Measurements from ENCODE around the gene IL17C. TPM values are rescaled to one million over a fixed set of nuclear protein-coding genes. Genes with fewer than 3 reads are reported as not detected.

Gene IL17C
- total RNA-seq, 1 donor from 2014 or later = not detected

DNA sequence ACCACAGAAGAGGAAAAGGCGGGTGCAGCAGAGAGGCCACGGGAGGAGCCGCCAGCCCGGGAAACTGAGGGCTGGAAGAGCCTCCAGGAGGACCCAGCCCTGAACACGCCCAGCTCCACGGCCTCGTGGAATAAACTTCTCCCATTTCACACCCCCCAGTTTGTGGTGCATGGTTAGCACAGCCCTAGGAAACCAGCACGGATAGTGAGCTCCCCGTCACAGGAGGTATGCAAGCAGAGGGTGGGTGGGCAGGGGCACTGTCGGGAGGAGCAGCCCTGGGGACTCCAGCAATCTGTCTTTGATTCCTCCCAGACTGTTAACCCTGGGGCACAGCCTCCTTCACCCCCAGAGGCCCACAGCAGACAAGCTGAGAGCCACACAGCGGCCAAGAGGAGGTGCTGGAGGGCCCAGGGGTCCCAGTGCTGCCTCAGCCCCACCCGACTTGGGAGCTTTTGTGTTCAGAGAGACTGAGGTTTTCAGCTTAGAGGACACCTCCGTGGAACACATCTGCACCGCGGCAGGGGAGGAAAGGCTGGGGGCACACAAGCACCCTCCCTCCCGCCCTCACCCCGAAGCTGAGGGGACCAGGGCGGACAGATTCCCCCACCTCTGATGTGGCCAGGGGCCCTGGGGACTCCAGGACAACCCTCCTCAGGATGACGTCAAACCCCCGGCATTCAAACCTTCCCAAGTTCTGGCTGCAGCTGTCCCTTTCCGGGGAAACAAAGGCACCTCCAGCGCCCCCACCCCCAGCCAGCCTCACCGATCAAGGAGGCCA is 1.7 kb upstream of the IL17C start:
- no peak for DNase-seq
- H3K4me1 ChIP-seq = peaks cover 34% of the 10 kb centered on the region

DNA sequence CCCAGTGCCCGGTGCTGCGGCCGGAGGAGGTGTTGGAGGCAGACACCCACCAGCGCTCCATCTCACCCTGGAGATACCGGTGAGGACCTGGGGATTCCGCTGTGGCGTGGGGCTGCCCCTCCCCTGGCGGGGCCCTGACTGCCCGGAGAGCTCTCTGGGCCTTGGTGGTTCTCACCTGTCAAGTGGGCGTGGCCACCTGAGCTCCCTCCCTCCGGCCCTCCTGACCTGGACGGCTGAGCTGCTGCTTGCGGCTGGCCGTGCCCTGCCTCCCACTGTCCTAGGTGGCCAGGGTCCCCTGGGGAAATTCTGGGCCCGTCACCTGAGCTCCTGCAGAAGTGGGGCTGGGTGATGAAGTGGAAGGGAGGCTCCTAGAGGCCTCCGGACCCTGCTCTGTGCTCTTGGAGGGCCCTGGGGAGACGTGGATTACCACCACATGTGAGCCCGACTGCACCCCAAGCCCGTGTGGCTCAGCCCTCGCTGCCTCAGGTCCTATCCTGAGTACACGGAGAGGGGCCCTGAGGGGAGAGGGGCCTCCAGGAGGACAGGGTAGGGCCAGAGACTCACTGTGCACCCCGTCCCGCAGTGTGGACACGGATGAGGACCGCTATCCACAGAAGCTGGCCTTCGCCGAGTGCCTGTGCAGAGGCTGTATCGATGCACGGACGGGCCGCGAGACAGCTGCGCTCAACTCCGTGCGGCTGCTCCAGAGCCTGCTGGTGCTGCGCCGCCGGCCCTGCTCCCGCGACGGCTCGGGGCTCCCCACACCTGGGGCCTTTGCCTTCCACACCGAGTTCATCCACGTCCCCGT is 1.1 kb downstream of the IL17C start:
- DNase-seq (peak; percentile 83), ATAC-seq (peak; percentile 42 to 50)
- peaks cover 27% of the 10 kb centered on the region for H3K4me1 ChIP-seq
- no peaks in the 10 kb centered on the region for H3K9me3 ChIP-seq
- TF ChIP-seq, protein P1, sequence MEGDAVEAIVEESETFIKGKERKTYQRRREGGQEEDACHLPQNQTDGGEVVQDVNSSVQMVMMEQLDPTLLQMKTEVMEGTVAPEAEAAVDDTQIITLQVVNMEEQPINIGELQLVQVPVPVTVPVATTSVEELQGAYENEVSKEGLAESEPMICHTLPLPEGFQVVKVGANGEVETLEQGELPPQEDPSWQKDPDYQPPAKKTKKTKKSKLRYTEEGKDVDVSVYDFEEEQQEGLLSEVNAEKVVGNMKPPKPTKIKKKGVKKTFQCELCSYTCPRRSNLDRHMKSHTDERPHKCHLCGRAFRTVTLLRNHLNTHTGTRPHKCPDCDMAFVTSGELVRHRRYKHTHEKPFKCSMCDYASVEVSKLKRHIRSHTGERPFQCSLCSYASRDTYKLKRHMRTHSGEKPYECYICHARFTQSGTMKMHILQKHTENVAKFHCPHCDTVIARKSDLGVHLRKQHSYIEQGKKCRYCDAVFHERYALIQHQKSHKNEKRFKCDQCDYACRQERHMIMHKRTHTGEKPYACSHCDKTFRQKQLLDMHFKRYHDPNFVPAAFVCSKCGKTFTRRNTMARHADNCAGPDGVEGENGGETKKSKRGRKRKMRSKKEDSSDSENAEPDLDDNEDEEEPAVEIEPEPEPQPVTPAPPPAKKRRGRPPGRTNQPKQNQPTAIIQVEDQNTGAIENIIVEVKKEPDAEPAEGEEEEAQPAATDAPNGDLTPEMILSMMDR (IDR thresholded peaks at IDR 0.05) = no peak
- H3K36me3 ChIP-seq = peaks cover 12% of the 10 kb centered on the region
- H3K27me3 ChIP-seq (ENCODE audit: low read depth) = peaks cover 48% of the 10 kb centered on the region
- no peak overlapping the region for H3K27ac ChIP-seq
- H3K4me3 ChIP-seq = no peak overlapping the region
- intact Hi-C loops (cut with DNase I) = no loop called here

More for the DNA sequence above, 1.7 kb upstream of the IL17C start:
- intact Hi-C loops (cut with DNase I) = no loop called here
- ATAC-seq = no peak
- Histone ChIP-seq H3K27me3 (ENCODE audit: low read depth) (peaks cover 48% of the 10 kb centered on the region), H3K9me3 (no peaks in the 10 kb centered on the region), H3K4me3 (no peak overlapping the region), H3K36me3 (peaks cover 22% of the 10 kb centered on the region), H3K27ac (no peak overlapping the region)
- TF ChIP-seq, protein P1 (IDR thresholded peaks at IDR 0.05) = no peak

DNA sequence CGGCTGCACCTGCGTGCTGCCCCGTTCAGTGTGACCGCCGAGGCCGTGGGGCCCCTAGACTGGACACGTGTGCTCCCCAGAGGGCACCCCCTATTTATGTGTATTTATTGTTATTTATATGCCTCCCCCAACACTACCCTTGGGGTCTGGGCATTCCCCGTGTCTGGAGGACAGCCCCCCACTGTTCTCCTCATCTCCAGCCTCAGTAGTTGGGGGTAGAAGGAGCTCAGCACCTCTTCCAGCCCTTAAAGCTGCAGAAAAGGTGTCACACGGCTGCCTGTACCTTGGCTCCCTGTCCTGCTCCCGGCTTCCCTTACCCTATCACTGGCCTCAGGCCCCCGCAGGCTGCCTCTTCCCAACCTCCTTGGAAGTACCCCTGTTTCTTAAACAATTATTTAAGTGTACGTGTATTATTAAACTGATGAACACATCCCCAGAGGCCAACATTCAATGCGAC is 1.7 kb downstream of the IL17C start:
- H3K27me3 ChIP-seq (ENCODE audit: low read depth) = peaks cover 48% of the 10 kb centered on the region
- intact Hi-C loops (cut with DNase I) = no loop called here
- H3K36me3 ChIP-seq = peaks cover 12% of the 10 kb centered on the region
- H3K4me1 ChIP-seq = peaks cover 21% of the 10 kb centered on the region
- H3K27ac ChIP-seq = no peak overlapping the region
- TF ChIP-seq, protein P1 (IDR thresholded peaks at IDR 0.05) = no peak
- ATAC-seq (no peak), DNase-seq (no peak)
- H3K9me3 ChIP-seq = no peaks in the 10 kb centered on the region
- no peak overlapping the region for H3K4me3 ChIP-seq

DNA sequence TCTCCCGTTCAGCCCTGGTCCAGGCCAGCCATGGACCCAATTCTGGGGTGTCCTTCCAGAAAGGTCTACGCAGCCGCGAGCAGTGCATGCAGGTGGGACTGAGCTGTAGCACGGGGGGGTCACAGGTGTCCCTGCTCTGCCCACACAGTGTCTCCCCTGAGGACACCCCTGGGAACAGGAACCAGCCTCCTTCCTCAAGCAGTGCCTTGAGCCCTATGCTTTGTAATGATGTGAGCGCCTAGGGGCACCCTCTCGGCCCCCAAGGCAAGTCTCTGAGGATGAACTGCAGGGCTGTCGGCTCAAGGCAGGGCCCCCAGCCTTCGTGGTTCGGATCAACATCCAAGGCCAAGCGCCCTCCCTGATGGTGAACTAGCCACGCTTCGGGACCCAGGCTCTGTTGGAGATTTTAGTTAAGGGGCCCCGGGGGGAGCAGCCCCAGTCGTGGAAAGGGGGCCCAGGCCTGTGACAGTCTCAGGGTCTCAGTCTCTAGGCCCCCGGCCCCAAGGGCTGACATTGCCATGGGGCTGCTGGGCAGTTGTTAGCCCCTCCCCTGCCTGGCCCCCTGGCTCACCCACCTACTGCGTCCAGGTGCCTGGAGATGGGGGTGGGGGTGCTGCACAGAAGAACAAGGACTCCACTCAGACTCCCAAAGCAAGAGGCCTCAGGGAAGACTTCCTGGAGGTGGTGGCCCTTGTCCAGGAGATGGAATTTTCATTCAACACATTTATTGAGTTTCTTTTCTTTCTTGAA is 2.3 kb downstream of the IL17C start:
- H3K27me3 ChIP-seq (ENCODE audit: low read depth) = peaks cover 47% of the 10 kb centered on the region
- TF ChIP-seq, protein P1 (IDR thresholded peaks at IDR 0.05) = no peak
- DNase-seq (no peak), ATAC-seq (no peak)
- H3K4me3 ChIP-seq = no peak overlapping the region
- peaks cover 12% of the 10 kb centered on the region for H3K36me3 ChIP-seq
- peaks cover 16% of the 10 kb centered on the region for H3K4me1 ChIP-seq
- no peak overlapping the region for H3K27ac ChIP-seq
- no peaks in the 10 kb centered on the region for H3K9me3 ChIP-seq
- intact Hi-C loops (cut with DNase I) = no loop called here
